ENCODE results near the gene NUDT13. TPM values are rescaled to one million over a fixed set of nuclear protein-coding genes. Genes with fewer than 3 reads are reported as not detected.
"Not testable (repeated sequence)": the region's sequence is repeated elsewhere in the genome, so short reads cannot be mapped to it uniquely, and the experiment has no call there.

Gene NUDT13
- total RNA-seq, 2 experiments from 2014 or later = 1.5 TPM

DNA sequence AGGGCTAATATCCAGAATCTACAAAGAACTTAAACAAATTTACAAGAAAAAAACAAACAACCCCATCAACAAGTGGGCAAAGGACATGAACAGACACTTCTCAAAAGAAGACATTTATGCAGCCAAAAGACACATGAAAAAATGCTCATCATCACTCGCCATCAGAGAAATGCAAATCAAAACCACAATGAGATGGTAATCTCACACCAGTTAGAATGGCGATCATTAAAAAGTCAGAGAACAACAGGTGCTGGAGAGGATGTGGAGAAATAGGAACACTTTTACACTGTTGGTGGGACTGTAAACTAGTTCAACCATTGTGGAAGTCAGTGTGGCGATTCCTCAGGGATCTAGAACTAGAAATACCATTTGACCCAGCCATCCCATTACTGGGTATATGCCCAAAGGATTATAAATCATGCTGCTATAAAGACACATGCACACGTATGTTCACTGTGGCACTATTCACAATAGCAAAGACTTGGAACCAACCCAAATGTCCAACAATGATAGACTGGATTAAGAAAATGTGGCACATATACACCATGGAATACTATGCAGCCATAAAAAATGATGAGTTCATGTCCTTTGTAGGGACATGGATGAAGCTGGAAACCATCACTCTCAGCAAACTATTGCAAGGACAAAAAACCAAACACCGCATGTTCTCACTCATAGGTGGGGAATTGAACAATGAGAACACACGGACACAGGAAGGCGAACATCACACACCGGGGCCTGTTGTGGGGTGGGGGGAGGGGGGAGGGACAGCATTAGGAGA, 40.6 kb downstream of the NUDT13 start:
- peaks cover 42% of the 10 kb centered on the region for H3K36me3 Mint-ChIP-seq (ENCODE audit: low read depth)
- H3K27ac Mint-ChIP-seq, POLR2A ChIA-PET, H3K4me1 Mint-ChIP-seq, H3K9me3 Mint-ChIP-seq, DNase-seq, CTCF ChIA-PET, H3K4me3 Mint-ChIP-seq, H3K27me3 Mint-ChIP-seq: not testable (repeated sequence)

DNA sequence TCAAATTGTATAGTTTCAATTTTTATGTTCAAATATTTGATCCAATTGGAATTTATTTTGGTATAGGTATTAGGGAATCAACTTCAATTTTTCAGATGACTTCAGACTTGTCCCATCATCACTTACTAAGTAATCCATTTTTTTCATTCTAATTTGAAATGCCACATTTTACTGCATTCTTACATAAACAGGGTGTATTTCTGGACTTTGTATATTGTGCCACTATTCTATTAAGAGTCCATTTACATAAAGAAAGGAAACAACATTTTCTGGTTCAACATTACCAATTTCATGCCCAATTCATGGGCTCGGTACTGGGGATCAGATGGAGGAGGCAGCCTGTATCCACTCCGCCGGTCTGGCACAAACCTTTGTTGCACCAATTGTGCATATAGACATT, 41.8 kb downstream of the NUDT13 start:
- Mint-ChIP-seq H3K9me3 (no peaks in the 10 kb centered on the region), H3K4me3 (no peak overlapping the region), H3K36me3 (ENCODE audit: low read depth) (peaks cover 49% of the 10 kb centered on the region), H3K4me1 (peaks cover 2% of the 10 kb centered on the region), H3K27me3 (no peaks in the 10 kb centered on the region), H3K27ac (no peak overlapping the region)
- POLR2A ChIA-PET = no interaction called here
- no peak for DNase-seq
- CTCF ChIA-PET = no interaction called here

DNA sequence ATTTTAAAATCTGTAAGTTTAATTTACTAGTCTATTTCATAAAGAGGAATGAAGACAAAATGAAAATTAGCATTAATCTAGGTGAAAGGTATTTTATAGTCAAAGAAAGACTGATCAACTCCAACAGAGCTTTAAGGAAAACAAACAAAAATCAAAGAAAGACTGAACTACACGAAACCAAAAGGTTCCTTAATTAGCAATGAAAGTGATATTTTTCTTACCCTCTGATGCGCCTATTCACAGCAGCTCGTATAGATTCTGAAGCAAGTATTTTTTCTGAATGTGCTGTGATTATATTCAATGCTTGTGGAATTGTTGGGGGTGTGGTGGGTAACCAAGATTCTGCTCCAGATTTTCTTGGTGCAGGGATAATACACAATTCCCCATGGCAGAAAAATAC, 45.8 kb downstream of the NUDT13 start:
- no peak for DNase-seq
- Mint-ChIP-seq H3K27me3 (no peaks in the 10 kb centered on the region), H3K36me3 (ENCODE audit: low read depth) (peaks cover 41% of the 10 kb centered on the region), H3K4me1 (peaks cover 11% of the 10 kb centered on the region), H3K9me3 (no peaks in the 10 kb centered on the region), H3K27ac (no peak overlapping the region), H3K4me3 (no peak overlapping the region)
- CTCF ChIA-PET = no interaction called here
- POLR2A ChIA-PET = interaction anchor here (0.8 kb wide), 1 partner anchor 45 kb away, joined by 4 read pairs; no protein-coding TSS in a partner anchor

DNA sequence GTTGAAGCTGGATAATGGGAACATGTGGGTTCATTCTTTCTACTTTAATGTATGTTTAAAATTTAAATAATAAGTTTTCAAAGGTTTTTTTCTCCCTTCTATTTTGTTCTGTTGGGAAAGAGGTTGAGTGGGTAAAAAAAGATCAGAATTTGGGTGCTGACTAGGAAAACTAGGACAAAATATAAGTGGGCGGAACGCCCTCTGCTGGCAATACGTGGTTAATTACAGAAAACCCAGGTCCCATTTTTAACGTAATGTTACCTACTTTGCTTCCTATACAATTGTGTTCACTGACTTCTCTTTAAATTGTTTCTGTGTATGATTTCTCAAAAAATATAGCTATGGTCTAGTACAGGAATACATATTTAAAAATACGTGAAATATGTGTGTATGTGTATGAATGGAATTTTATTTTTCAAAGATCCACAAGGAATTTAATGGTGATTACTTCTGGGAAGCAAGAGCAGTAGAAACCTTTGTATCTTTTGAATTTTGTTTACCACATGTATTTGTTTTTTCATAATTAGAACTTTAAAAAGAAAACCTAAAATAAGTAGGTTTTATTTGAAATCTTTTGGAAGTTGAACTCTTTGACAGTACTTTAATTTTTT, 48.9 kb downstream of the NUDT13 start:
- Mint-ChIP-seq H3K36me3 (ENCODE audit: low read depth) (peaks cover 42% of the 10 kb centered on the region), H3K27me3 (no peaks in the 10 kb centered on the region), H3K27ac (peak overlapping the region; percentile 36), H3K4me1 (peaks cover 32% of the 10 kb centered on the region), H3K9me3 (no peaks in the 10 kb centered on the region), H3K4me3 (no peak overlapping the region)
- POLR2A ChIA-PET = no interaction called here
- peak; percentile 64 for DNase-seq
- CTCF ChIA-PET = interaction anchor here (0.9 to 1.6 kb wide), 6 partner anchors 9 to 270 kb away, joined by 3 to 6 read pairs (median 4); partner anchors contain the start of gene FAM149B1

- DNase-seq = no peak
- Mint-ChIP-seq H3K4me3 (no peak overlapping the region), H3K36me3 (ENCODE audit: low read depth) (peaks cover 42% of the 10 kb centered on the region), H3K4me1 (peaks cover 41% of the 10 kb centered on the region), H3K9me3 (no peaks in the 10 kb centered on the region), H3K27me3 (no peaks in the 10 kb centered on the region), H3K27ac (no peak overlapping the region)
- ChIA-PET POLR2A (no interaction called here), CTCF (interaction anchor here (1.4 kb wide), 1 partner anchor 64 kb away, joined by 6 read pairs; the partner anchor contains the start of gene P4HA1)
Observed at GRCh38 chr10:73161079-73161478, 50.8 kb downstream of the NUDT13 start.

DNA sequence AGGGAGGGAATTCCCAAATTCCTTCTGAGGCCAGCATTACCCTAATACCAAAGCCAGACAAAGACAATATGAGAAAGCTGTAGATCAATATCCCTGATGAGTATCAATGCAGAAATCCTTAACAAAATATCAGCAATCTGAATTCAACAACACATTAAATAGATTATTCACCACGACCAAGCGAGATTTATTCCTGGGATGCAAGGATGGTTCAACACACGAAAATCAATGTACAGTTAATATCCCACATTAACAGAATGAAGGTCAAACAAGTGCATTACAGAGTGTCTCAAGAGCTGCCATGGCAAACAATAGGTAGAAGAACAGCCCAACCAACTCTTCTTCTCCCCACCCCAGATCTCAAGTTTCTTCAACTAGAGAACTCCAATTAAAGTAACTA, 51.4 kb downstream of the NUDT13 start:
- Mint-ChIP-seq H3K27ac (peak overlapping the region; percentile 4), H3K4me1 (peaks cover 47% of the 10 kb centered on the region), H3K27me3 (no peaks in the 10 kb centered on the region), H3K4me3 (no peak overlapping the region), H3K36me3 (ENCODE audit: low read depth) (peaks cover 40% of the 10 kb centered on the region), H3K9me3 (no peaks in the 10 kb centered on the region)
- POLR2A ChIA-PET = no interaction called here
- DNase-seq = no peak
- CTCF ChIA-PET = interaction anchor here (1.4 kb wide), 1 partner anchor 65 kb away, joined by 6 read pairs; the partner anchor contains the start of gene P4HA1

GRCh38 chr10:73163096-73163495, 52.8 kb downstream of the NUDT13 start:
- Mint-ChIP-seq H3K4me1 (peaks cover 59% of the 10 kb centered on the region), H3K36me3 (ENCODE audit: low read depth) (peaks cover 46% of the 10 kb centered on the region), H3K4me3 (no peak overlapping the region), H3K9me3 (no peaks in the 10 kb centered on the region), H3K27me3 (no peaks in the 10 kb centered on the region), H3K27ac (no peak overlapping the region)
- ChIA-PET POLR2A (no interaction called here), CTCF (interaction anchor here (0.6 kb wide), 1 partner anchor 10 kb away, joined by 7 read pairs; no protein-coding TSS in a partner anchor)
- DNase-seq = no peak

DNA sequence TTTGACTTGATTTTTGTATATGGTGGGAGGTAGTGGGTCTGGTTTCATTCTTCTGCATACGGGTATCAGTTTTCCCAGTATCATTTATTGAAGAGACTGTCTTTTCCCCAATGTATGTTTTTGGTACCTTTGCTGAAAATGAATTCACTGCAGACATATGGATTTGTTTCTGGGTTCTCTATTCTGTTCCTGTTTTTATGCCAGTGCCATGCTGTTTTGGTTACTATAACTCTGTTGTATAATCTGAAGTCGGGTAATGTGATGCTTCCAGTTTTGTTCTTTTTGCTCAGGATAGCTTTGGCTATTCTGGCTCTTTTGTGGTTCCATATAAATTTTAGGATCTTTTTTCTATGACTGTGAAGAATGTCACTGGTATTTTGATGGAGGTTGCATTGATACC, 56.7 kb downstream of the NUDT13 start:
- peak overlapping the region; percentile 100 for H3K27ac Mint-ChIP-seq
- H3K4me1 Mint-ChIP-seq = peaks cover 43% of the 10 kb centered on the region
- H3K9me3 Mint-ChIP-seq = no peaks in the 10 kb centered on the region
- DNase-seq = no peak
- POLR2A ChIA-PET = no interaction called here
- H3K4me3 Mint-ChIP-seq = peak overlapping the region; percentile 100
- CTCF ChIA-PET = no interaction called here
- peaks cover 30% of the 10 kb centered on the region for H3K36me3 Mint-ChIP-seq (ENCODE audit: low read depth)
- no peaks in the 10 kb centered on the region for H3K27me3 Mint-ChIP-seq

DNA sequence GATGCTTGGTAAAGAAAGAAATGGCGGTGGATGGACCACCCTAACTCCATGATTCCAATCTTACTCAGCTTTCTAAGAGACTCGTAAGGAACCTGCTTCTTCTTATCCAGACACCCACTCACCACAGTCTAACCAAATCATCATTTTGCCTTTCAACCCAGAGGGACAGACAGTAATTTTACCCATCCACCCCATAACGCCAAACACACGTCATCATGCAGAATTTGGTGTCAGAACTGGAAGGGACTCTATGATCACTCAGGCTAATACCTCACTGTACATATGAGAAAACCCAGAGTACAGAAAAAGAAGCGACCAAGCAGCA, 57.2 kb downstream of the NUDT13 start:
- peak overlapping the region; percentile 100 for H3K27ac Mint-ChIP-seq
- H3K4me1 Mint-ChIP-seq = peaks cover 40% of the 10 kb centered on the region
- no peaks in the 10 kb centered on the region for H3K27me3 Mint-ChIP-seq
- peak overlapping the region; percentile 100 for H3K4me3 Mint-ChIP-seq
- H3K9me3 Mint-ChIP-seq = no peaks in the 10 kb centered on the region
- peaks cover 26% of the 10 kb centered on the region for H3K36me3 Mint-ChIP-seq (ENCODE audit: low read depth)
- no peak for DNase-seq
- ChIA-PET POLR2A (no interaction called here), CTCF (interaction anchor here (1.1 kb wide), 1 partner anchor 73 kb away, joined by 4 read pairs; no protein-coding TSS in a partner anchor)

DNA sequence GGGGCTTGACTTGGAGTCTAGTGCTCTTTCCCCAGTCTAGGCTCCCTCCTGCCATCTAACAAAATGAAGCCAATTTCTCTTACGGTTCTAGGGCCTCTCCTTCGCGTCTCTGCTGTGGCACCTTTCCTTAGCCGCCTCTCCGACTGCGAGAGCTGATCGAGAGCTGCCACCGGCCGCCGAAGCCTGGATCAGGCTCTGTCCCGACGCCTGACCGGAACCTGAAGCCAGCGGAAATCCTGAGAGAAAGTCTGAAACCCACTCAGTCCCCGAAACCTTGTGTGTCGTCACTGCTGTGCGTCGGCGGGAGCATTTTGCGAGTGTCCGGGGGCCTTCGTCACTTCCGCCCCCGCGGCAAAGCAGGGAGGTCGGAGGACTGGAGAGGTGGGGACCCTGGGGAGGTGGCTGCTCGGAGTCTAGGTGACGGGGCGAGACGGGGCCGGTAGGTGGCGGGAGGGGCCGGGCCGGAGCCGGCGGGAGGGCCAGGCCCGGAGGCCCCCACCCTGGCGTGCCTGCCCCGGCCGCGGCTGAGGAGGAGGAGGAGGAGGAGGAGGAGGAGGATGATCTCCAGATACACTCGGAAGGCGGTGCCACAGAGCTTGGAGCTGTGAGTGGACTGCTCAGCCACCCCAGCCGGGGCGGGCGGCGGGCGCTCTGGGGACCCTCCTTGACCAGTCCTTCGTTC, 57.7 kb downstream of the NUDT13 start, which contains the start of the genes ECD and FAM149B1:
ECD (minus strand) TSS at position 226 of the 682 bp plus-strand sequence. CDS start 4,071 bp downstream, outside the sequence.
FAM149B1 (plus strand) TSS at position 337 of the 682 bp plus-strand sequence; CDS start at position 558, 221 bp downstream.
- DNase-seq = peak; percentile 94
- POLR2A ChIA-PET = interaction anchor here (0.7 to 1.0 kb wide), 2 partner anchors 72 to 79 kb away, joined by 3 to 4 read pairs; partner anchors contain the start of genes DNAJC9 and P4HA1

DNA sequence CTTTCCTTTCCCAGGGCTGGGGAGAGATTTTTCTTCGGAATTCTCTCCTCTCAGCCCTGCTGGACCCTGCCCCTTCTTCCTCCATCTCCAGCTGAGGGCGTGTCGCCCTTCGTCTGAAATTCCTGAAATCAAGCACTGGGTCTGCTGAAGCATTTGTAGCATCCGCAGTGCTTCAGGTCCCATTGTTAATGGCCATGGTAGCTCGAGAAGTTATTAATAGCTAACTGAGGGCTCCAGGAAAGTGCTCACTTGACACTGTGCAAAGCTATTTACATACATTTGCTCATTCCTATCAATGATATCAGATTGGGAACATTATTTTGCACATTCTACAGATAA, 58.2 kb downstream of the NUDT13 start:
- DNase-seq = no peak
- peak overlapping the region; percentile 100 for H3K4me3 Mint-ChIP-seq
- H3K27ac Mint-ChIP-seq = peak overlapping the region; percentile 97
- ChIA-PET CTCF (interaction anchor here (0.8 to 3.2 kb wide), 4 partner anchors 10 to 74 kb away, joined by 3 to 11 read pairs (median 4); no protein-coding TSS in a partner anchor), POLR2A (interaction anchor here (0.7 to 1.0 kb wide), 2 partner anchors 72 to 79 kb away, joined by 3 to 4 read pairs; partner anchors contain the start of genes DNAJC9 and P4HA1)
- peaks cover 20% of the 10 kb centered on the region for H3K36me3 Mint-ChIP-seq (ENCODE audit: low read depth)
- H3K9me3 Mint-ChIP-seq = no peaks in the 10 kb centered on the region
- peaks cover 34% of the 10 kb centered on the region for H3K4me1 Mint-ChIP-seq
- H3K27me3 Mint-ChIP-seq = no peaks in the 10 kb centered on the region

More for the DNA sequence above, 57.7 kb downstream of the NUDT13 start, which contains the start of the genes ECD and FAM149B1:
- Mint-ChIP-seq H3K9me3 (no peaks in the 10 kb centered on the region), H3K4me1 (peaks cover 37% of the 10 kb centered on the region), H3K36me3 (ENCODE audit: low read depth) (peaks cover 23% of the 10 kb centered on the region), H3K27ac (peak within 1 kb of the TSS; percentile 100), H3K27me3 (no peaks in the 10 kb centered on the region), H3K4me3 (peak within 1 kb of the TSS; percentile 100)
- CTCF ChIA-PET = interaction anchor here (0.6 to 3.2 kb wide), 4 partner anchors 9 to 1593 kb away, joined by 3 to 11 read pairs (median 4); no protein-coding TSS in a partner anchor

DNA sequence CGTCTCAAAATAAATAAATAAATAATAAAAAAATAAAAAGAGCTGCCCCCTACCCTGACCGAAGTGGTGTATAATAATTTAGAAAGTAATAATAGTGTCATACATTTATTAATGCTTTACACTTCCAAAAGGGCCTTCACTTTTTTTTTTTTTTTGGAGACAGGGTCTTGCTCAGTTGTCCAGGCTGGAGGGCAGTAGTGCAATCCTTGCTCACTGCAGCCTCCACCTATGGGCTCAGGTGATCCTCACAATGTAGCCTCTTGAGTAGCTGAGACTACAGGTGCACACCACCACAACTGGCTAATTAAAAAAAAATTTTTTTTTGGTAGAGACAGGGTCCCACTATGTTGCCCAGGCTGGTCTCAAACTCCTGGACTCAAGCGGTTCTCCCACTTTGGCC, 59.1 kb downstream of the NUDT13 start:
- Mint-ChIP-seq H3K36me3 (ENCODE audit: low read depth) (peaks cover 18% of the 10 kb centered on the region), H3K27me3 (no peaks in the 10 kb centered on the region), H3K4me1 (peaks cover 32% of the 10 kb centered on the region), H3K27ac (peak overlapping the region; percentile 66), H3K9me3 (no peaks in the 10 kb centered on the region), H3K4me3 (peak overlapping the region; percentile 60)
- ChIA-PET CTCF (interaction anchor here (0.7 to 3.2 kb wide), 4 partner anchors 11 to 600 kb away, joined by 3 to 11 read pairs (median 5); partner anchors contain the start of gene DNAJC9), POLR2A (interaction anchor here (0.6 kb wide), 1 partner anchor 1018 kb away, joined by 3 read pairs; no protein-coding TSS in a partner anchor)
- no peak for DNase-seq

All from activated CD4-positive, alpha-beta T cell treated with anti-CD3 and anti-CD28 coated beads, Interleukin-2, amount 10 ng/mL, durations not matched to agents 7 days and 5 days (primary cell).